Measurements from ENCODE around the gene CFAP61.

Gene CFAP61

GRCh38 chr20:20083807-20084206, 31.5 kb downstream of the CFAP61 start:
- no peaks in the 10 kb centered on the region for H3K79me2 ChIP-seq (ENCODE audit: insufficient read depth, low read length)
- peak overlapping the region; percentile 56 for H3K4me3 ChIP-seq (ENCODE audit: low read length, poor library complexity, severe bottlenecking)
- no peaks in the 10 kb centered on the region for H4K20me1 ChIP-seq (ENCODE audit: insufficient read depth, low read length, poor library complexity, severe bottlenecking)
- peak overlapping the region; percentile 80 for H2AFZ ChIP-seq (ENCODE audit: low read length)
- H3K9me2 ChIP-seq (replicated peaks; ENCODE audit: low read depth, low read length), result no peaks in the 10 kb centered on the region
- H3F3A ChIP-seq (ENCODE audit: low read depth), result no peaks in the 10 kb centered on the region
- H3K9me3 ChIP-seq (ENCODE audit: insufficient read depth, low read depth, low read length), result no peaks in the 10 kb centered on the region
- H3K4me2 ChIP-seq (ENCODE audit: low read depth, low read length, poor library complexity, severe bottlenecking), result peak overlapping the region; percentile 56
- peak overlapping the region; percentile 50 for H3K9ac ChIP-seq (ENCODE audit: low read depth, low read length, poor library complexity, severe bottlenecking)
- no peaks in the 10 kb centered on the region for H3K36me3 ChIP-seq (ENCODE audit: insufficient read depth, low read length)
- peaks cover 5% of the 10 kb centered on the region for H3K4me1 ChIP-seq (ENCODE audit: insufficient read depth, low read length, poor library complexity, severe bottlenecking)
- no peaks in the 10 kb centered on the region for H3K27me3 ChIP-seq (ENCODE audit: insufficient read depth, low read length, poor library complexity, severe bottlenecking)
- TF ChIP-seq CTCF (conservative IDR thresholded peaks at IDR 0.05; ENCODE audit: low read length) (peak; percentile 74), EZH2phosphoT487 (IDR thresholded peaks at IDR 0.05; ENCODE audit: borderline replicate concordance) (no peak)

GRCh38 chr20:20084296-20084752, 32.0 kb downstream of the CFAP61 start:
- Histone ChIP-seq H3K9me3 (ENCODE audit: insufficient read depth, low read depth, low read length) (no peaks in the 10 kb centered on the region), H3K9ac (ENCODE audit: low read depth, low read length, poor library complexity, severe bottlenecking) (peak overlapping the region; percentile 50), H3K36me3 (ENCODE audit: insufficient read depth, low read length) (no peaks in the 10 kb centered on the region), H3F3A (ENCODE audit: low read depth) (no peaks in the 10 kb centered on the region), H4K20me1 (ENCODE audit: insufficient read depth, low read length, poor library complexity, severe bottlenecking) (no peaks in the 10 kb centered on the region), H3K4me1 (ENCODE audit: insufficient read depth, low read length, poor library complexity, severe bottlenecking) (peaks cover 1% of the 10 kb centered on the region), H3K9me2 (replicated peaks; ENCODE audit: low read depth, low read length) (no peaks in the 10 kb centered on the region), H3K4me3 (ENCODE audit: low read length, poor library complexity, severe bottlenecking) (peak overlapping the region; percentile 56), H3K79me2 (ENCODE audit: insufficient read depth, low read length) (no peaks in the 10 kb centered on the region), H3K4me2 (ENCODE audit: low read depth, low read length, poor library complexity, severe bottlenecking) (peak overlapping the region; percentile 56), H2AFZ (ENCODE audit: low read length) (peak overlapping the region; percentile 80), H3K27me3 (ENCODE audit: insufficient read depth, low read length, poor library complexity, severe bottlenecking) (no peaks in the 10 kb centered on the region)
- TF ChIP-seq CTCF (conservative IDR thresholded peaks at IDR 0.05; ENCODE audit: low read length) (no peak), EZH2phosphoT487 (IDR thresholded peaks at IDR 0.05; ENCODE audit: borderline replicate concordance) (no peak)

GRCh38 chr20:20085071-20085470, 32.7 kb downstream of the CFAP61 start:
- Histone ChIP-seq H3K79me2 (ENCODE audit: insufficient read depth, low read length) (no peaks in the 10 kb centered on the region), H3K4me1 (ENCODE audit: insufficient read depth, low read length, poor library complexity, severe bottlenecking) (no peaks in the 10 kb centered on the region), H3K27me3 (ENCODE audit: insufficient read depth, low read length, poor library complexity, severe bottlenecking) (no peaks in the 10 kb centered on the region), H2AFZ (ENCODE audit: low read length) (no peak overlapping the region), H3K9ac (ENCODE audit: low read depth, low read length, poor library complexity, severe bottlenecking) (no peak overlapping the region), H3K9me3 (ENCODE audit: insufficient read depth, low read depth, low read length) (no peaks in the 10 kb centered on the region), H3K4me2 (ENCODE audit: low read depth, low read length, poor library complexity, severe bottlenecking) (no peak overlapping the region), H3K36me3 (ENCODE audit: insufficient read depth, low read length) (no peaks in the 10 kb centered on the region), H3K9me2 (replicated peaks; ENCODE audit: low read depth, low read length) (no peaks in the 10 kb centered on the region), H3F3A (ENCODE audit: low read depth) (no peaks in the 10 kb centered on the region), H4K20me1 (ENCODE audit: insufficient read depth, low read length, poor library complexity, severe bottlenecking) (no peaks in the 10 kb centered on the region), H3K4me3 (ENCODE audit: low read length, poor library complexity, severe bottlenecking) (no peak overlapping the region)
- no peak for TF ChIP-seq CTCF (conservative IDR thresholded peaks at IDR 0.05; ENCODE audit: low read length)
- TF ChIP-seq EZH2phosphoT487 (IDR thresholded peaks at IDR 0.05; ENCODE audit: borderline replicate concordance), result no peak

Measured in Loucy (cell line).